WI38 (cell line): ENCODE data around the gene SOX4.

Experiments used
- H3K4me3 ChIP-seq: 2 replicates; pipeline ENCODE4 v1.5.1; 2011; ENCODE audit warnings: low read depth, mild to moderate bottlenecking, control low read depth, low read length
- TF ChIP-seq, protein P1 (sequence below): IDR thresholded peaks from 2 replicates; pipeline ENCODE4 v1.5.1; 2012; ENCODE audit warnings: low read depth, mild to moderate bottlenecking, control low read depth, low read length

Gene SOX4

DNA sequence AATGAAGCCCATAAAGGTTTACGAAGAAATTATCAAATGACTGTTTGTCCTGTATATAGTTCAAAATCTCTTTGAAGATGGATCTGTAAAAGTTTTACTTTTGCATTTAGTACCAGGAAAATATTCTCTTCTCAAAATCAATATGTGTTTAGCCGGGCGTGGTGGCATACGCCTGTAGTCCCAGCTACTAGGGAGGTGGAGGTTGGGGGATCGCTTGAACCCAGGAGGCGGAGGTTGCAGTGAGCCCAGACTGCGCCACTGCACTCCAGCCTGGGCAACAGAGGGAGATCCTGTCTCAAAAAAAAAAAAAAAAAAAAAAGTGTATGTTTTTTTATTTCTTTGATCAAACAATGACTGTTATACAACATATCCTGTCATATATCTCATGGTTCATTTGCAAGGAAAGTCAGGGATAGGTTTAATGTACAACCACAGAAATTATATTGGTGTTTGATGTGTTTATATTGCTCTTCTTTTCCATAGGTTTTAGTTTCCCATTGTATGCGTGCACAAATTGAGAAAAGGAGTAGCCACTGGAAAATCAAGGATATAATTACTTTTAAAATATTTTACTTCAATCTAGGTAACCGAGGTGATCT, 40.1 kb downstream of the SOX4 start:
- TF ChIP-seq, protein P1, sequence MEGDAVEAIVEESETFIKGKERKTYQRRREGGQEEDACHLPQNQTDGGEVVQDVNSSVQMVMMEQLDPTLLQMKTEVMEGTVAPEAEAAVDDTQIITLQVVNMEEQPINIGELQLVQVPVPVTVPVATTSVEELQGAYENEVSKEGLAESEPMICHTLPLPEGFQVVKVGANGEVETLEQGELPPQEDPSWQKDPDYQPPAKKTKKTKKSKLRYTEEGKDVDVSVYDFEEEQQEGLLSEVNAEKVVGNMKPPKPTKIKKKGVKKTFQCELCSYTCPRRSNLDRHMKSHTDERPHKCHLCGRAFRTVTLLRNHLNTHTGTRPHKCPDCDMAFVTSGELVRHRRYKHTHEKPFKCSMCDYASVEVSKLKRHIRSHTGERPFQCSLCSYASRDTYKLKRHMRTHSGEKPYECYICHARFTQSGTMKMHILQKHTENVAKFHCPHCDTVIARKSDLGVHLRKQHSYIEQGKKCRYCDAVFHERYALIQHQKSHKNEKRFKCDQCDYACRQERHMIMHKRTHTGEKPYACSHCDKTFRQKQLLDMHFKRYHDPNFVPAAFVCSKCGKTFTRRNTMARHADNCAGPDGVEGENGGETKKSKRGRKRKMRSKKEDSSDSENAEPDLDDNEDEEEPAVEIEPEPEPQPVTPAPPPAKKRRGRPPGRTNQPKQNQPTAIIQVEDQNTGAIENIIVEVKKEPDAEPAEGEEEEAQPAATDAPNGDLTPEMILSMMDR, result no peak
- no peak overlapping the region for H3K4me3 ChIP-seq

DNA sequence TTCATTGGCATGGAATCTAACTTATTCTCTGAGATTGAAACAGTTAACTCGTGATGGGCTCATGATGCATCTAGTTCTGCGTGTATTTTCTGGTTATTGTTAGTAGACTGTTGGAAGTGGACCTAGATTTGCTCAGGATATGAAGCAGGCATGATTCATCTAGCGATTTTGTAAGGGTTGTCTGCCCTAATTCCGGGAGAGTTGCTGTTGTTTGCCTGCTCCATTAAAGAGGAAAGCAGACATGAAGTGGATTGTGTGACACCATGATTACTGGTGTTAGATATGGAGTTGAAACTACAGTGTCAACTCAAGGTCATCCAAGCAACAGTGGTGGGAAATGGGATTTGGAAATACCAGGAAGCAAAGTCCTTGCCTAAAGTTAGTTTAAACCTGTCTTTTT, 41.0 kb downstream of the SOX4 start:
- no peak overlapping the region for H3K4me3 ChIP-seq
- TF ChIP-seq, protein P1, result no peak

DNA sequence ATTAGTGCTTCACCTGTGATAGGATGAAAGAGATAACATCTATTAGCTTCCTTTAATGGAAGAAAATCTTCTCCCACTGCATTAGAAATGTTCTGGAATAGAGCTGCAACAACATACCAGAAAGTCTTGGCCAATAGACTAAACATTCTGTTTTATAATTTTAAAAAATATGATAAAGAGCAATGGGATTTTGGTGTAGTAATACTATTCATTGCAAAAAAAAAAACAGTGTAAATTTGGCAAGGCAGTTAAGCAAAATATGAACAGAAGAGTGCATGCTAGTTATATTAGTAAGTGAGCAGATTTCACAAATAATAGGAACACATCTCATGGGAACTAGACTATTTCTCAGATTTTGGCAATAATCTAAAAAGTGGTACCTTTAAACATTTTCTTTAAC, 43.3 kb downstream of the SOX4 start:
- no peak overlapping the region for H3K4me3 ChIP-seq
- TF ChIP-seq, protein P1, result no peak

DNA sequence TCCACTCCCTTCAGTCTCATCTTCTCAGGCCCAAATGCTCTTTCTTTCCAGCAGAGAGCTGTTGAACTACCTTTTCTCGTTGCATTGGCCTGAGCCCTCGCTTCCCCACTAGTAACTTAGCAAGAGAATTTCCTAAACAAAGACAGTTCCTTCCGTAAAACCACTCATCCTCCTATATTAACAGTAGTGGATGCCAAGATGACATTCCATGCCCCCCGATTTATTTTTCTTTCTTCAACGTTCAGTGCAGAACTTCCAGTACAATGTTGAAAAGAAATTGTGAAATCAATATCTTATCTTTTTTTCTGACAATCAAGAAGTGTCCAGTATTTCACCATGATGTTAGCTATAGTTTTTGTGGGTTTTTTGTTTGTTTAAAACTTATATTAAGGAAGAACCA, 45.8 kb downstream of the SOX4 start:
- H3K4me3 ChIP-seq, result no peak overlapping the region
- TF ChIP-seq, protein P1, result no peak
